GM23338 (cell line): ENCODE results near the gene IMMP2L. TPM values are rescaled to one million over a fixed set of nuclear protein-coding genes. Genes with fewer than 3 reads are reported as not detected.

Experiments
- ATAC-seq: fragments of 200-7000 bp; cut with Tn5 transposase; 3 replicates; pipeline ENCODE4 v1.9.1; 2020
- DNase-seq: peaks from one replicate; pipeline ENCODE4 v3.0.0-alpha.2; 2015; ENCODE audit warnings: low spot score
- H2AFZ ChIP-seq: fragments of 200-600 bp; sonication (generic); 2 replicates; pipeline ENCODE4 v1.8.0; 2016; ENCODE audit warnings: antibody characterized with exemption, mild to moderate bottlenecking, moderate library complexity
- H3F3A ChIP-seq: fragments of 200-600 bp; sonication (generic); replicated peaks from 2 replicates; pipeline ENCODE4 v1.8.0; 2017; ENCODE audit warnings: antibody characterized with exemption, mixed run types, low read depth
- H3K27ac ChIP-seq: fragments of 200-600 bp; sonication (generic); 2 replicates; pipeline ENCODE4 v1.6.1; 2016; ENCODE audit warnings: low read depth
- H3K27me3 ChIP-seq: fragments of 200-600 bp; sonication (generic); 2 replicates; pipeline ENCODE4 v1.8.0; 2016; ENCODE audit warnings: mild to moderate bottlenecking, mixed run types, moderate library complexity; ENCODE audit not compliant: insufficient read depth
- H3K36me3 ChIP-seq: fragments of 200-600 bp; sonication (generic); 2 replicates; pipeline ENCODE4 v1.8.0; 2016; ENCODE audit warnings: mild to moderate bottlenecking; ENCODE audit not compliant: insufficient read depth
- H3K4me1 ChIP-seq: fragments of 200-600 bp; sonication (generic); 2 replicates; pipeline ENCODE4 v1.8.0; 2016; ENCODE audit warnings: mild to moderate bottlenecking, moderate library complexity; ENCODE audit not compliant: insufficient read depth
- H3K4me2 ChIP-seq: fragments of 200-600 bp; sonication (generic); 2 replicates; pipeline ENCODE4 v1.7.1; 2017; ENCODE audit warnings: mixed run types
- H3K4me3 ChIP-seq: fragments of 200-600 bp; sonication (generic); 2 replicates; pipeline ENCODE4 v1.6.1; 2016; ENCODE audit warnings: mixed run types
- H3K79me2 ChIP-seq: fragments of 200-600 bp; sonication (generic); replicated peaks from 2 replicates; pipeline ENCODE4 v1.8.0; 2017; ENCODE audit warnings: mild to moderate bottlenecking; ENCODE audit not compliant: insufficient read depth
- H3K9me2 ChIP-seq: fragments of 200-600 bp; sonication (generic); 2 replicates; pipeline ENCODE4 v1.8.0; 2017; ENCODE audit not compliant: insufficient read depth
- H4K20me1 ChIP-seq: fragments of 200-600 bp; sonication (generic); replicated peaks from 2 replicates; pipeline ENCODE4 v1.8.0; 2017; ENCODE audit warnings: mild to moderate bottlenecking; ENCODE audit not compliant: insufficient read depth
- H3K27ac Mint-ChIP-seq: 2 replicates; pipeline ENCODE4 v1.8.0; 2020; ENCODE audit warnings: inconsistent platforms, mild to moderate bottlenecking, moderate library complexity, mixed read lengths
- H3K27me3 Mint-ChIP-seq: 3 replicates; pipeline ENCODE4 v1.8.0; 2022; ENCODE audit warnings: low read depth, mild to moderate bottlenecking, moderate library complexity, mixed read lengths, inconsistent platforms; ENCODE audit not compliant: insufficient read depth, poor library complexity
- H3K36me3 Mint-ChIP-seq: 3 replicates; pipeline ENCODE4 v1.8.0; 2021; ENCODE audit warnings: low read depth, mild to moderate bottlenecking, inconsistent platforms, moderate library complexity, mixed read lengths
- H3K4me1 Mint-ChIP-seq: 3 replicates; pipeline ENCODE4 v1.8.0; 2020; ENCODE audit warnings: mild to moderate bottlenecking, inconsistent platforms, mixed read lengths
- H3K4me3 Mint-ChIP-seq: 3 replicates; pipeline ENCODE4 v1.8.0; 2021; ENCODE audit warnings: moderate library complexity, mild to moderate bottlenecking, inconsistent platforms, mixed read lengths
- H3K9me3 Mint-ChIP-seq: 3 replicates; pipeline ENCODE4 v1.8.0; 2020; ENCODE audit warnings: moderate library complexity, mild to moderate bottlenecking, inconsistent platforms, mixed read lengths
- CTCF ChIP-seq, 2 experiments: fragments of 200-600 bp in 1 of 2; sonication (generic) in 1 of 2; conservative IDR thresholded peaks; 2 replicates each; pipeline versions ENCODE4 v1.5.1 to v1.6.1; 2016 to 2017; ENCODE audit warnings: antibody characterized with exemption in 2 of 2, low read depth in 2 of 2, mild to moderate bottlenecking in 2 of 2, moderate library complexity in 1 of 2
- EZH2 ChIP-seq: fragments of 200-600 bp; sonication (generic); IDR thresholded peaks from one replicate; pipeline ENCODE4 v1.8.0; 2017; ENCODE audit warnings: antibody characterized with exemption, mild to moderate bottlenecking, low read depth; ENCODE audit not compliant: unreplicated experiment
- EZH2phosphoT487 ChIP-seq: fragments of 200-600 bp; sonication (generic); IDR thresholded peaks from one replicate; pipeline ENCODE4 v1.8.1; 2018; ENCODE audit warnings: antibody characterized with exemption; ENCODE audit not compliant: unreplicated experiment
- NANOG ChIP-seq: IDR thresholded peaks from 2 replicates; pipeline ENCODE4 v1.6.1; 2016; ENCODE audit warnings: antibody characterized with exemption, borderline replicate concordance
- POLR2AphosphoS5 ChIP-seq: IDR thresholded peaks from 2 replicates; pipeline ENCODE4 v1.6.1; 2016; ENCODE audit warnings: antibody characterized with exemption, low read depth
- STAT1 ChIP-seq: IDR thresholded peaks from one replicate; pipeline ENCODE4 v1.6.1; 2016; ENCODE audit warnings: antibody characterized with exemption; ENCODE audit not compliant: unreplicated experiment
- ZNF331 ChIP-seq: fragments of 250-450 bp; sonication (Bioruptor Pico); IDR thresholded peaks from 2 replicates; pipeline ENCODE4 v1.5.0; 2020; ENCODE audit warnings: low read depth, mild to moderate bottlenecking, moderate library complexity
- polyA plus RNA-seq: library from polyadenylated mRNA; unstranded; fragments of >200 nt; fragmentation: Nextera tagmentation; extraction: Ambion mirVana; gene quantifications from 2 replicates; pipeline ENCODE4 v1.2.1, GENCODE V29; 2016
- total RNA-seq: library from RNA; depleted of rRNA; stranded (reverse); fragments of >200 nt; shearing (Covaris generic); gene quantifications from 2 replicates; pipeline ENCODE4 v1.2.3, GENCODE V29; 2014
- TF ChIP-seq, protein P1 (sequence below): IDR thresholded peaks from 2 replicates; pipeline ENCODE4 v1.6.1; 2016; ENCODE audit warnings: antibody characterized with exemption
- TF ChIP-seq, protein P2 (sequence below): IDR thresholded peaks from one replicate; pipeline ENCODE4 v1.6.1; 2018; ENCODE audit warnings: antibody characterized with exemption; ENCODE audit not compliant: unreplicated experiment

IMMP2L gene
- total and polyA plus RNA-seq, 2 experiments from 2014 or later, result 7.3 to 14.0 TPM

- TF ChIP-seq CTCF (conservative IDR thresholded peaks at IDR 0.05; ENCODE audit: low read depth in 2 of 2) (no peak), ZNF331 (CRISPR knock-in tag) (no peak), STAT1 (no peak), POLR2AphosphoS5 (no peak)
- TF ChIP-seq, protein P1, sequence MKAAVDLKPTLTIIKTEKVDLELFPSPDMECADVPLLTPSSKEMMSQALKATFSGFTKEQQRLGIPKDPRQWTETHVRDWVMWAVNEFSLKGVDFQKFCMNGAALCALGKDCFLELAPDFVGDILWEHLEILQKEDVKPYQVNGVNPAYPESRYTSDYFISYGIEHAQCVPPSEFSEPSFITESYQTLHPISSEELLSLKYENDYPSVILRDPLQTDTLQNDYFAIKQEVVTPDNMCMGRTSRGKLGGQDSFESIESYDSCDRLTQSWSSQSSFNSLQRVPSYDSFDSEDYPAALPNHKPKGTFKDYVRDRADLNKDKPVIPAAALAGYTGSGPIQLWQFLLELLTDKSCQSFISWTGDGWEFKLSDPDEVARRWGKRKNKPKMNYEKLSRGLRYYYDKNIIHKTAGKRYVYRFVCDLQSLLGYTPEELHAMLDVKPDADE, result no peak
Observed at GRCh38 chr7:111239437-111239836, 322.9 kb downstream of the IMMP2L start (continued).

DNA sequence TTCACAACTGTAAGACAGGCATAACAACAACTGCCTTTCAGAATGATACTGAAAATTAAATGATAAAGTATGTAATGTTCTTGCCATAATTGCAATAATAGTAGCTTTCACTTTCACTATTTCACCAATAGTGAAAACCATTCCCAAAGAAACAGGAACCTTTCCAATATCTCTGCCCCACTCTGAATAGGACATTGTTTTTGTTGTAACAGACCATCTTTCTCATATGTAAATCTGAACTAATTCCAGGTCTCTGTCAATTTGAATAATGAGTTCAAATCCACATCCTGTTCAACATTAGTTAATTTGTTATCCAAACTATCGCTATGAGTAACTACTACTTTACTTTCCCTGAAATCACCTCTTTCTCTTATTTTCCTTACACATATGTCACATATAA, 323.4 kb downstream of the IMMP2L start:
- Mint-ChIP-seq H3K27ac (no peak overlapping the region; the same call in 1 of the 2 replicates), H3K9me3 (no peaks in the 10 kb centered on the region), H3K27me3 (no peaks in the 10 kb centered on the region), H3K4me3 (no peak overlapping the region), H3K4me1 (peaks cover 25% of the 10 kb centered on the region), H3K36me3 (no peaks in the 10 kb centered on the region)
- peak overlapping the region; percentile 13 for H3K4me2 ChIP-seq
- H3K27ac ChIP-seq, result no peak overlapping the region
- peaks cover 17% of the 10 kb centered on the region for H3K4me1 ChIP-seq
- DNase-seq (no peak), ATAC-seq (no peak)
- H3K27me3 ChIP-seq, result no peaks in the 10 kb centered on the region
- no peaks in the 10 kb centered on the region for H3K9me2 ChIP-seq
- TF ChIP-seq ZNF331 (CRISPR knock-in tag), result no peak
- TF ChIP-seq STAT1, result no peak
- TF ChIP-seq POLR2AphosphoS5, result no peak
- TF ChIP-seq EZH2phosphoT487, result no peak
- no peak for TF ChIP-seq NANOG
- TF ChIP-seq, protein P2, sequence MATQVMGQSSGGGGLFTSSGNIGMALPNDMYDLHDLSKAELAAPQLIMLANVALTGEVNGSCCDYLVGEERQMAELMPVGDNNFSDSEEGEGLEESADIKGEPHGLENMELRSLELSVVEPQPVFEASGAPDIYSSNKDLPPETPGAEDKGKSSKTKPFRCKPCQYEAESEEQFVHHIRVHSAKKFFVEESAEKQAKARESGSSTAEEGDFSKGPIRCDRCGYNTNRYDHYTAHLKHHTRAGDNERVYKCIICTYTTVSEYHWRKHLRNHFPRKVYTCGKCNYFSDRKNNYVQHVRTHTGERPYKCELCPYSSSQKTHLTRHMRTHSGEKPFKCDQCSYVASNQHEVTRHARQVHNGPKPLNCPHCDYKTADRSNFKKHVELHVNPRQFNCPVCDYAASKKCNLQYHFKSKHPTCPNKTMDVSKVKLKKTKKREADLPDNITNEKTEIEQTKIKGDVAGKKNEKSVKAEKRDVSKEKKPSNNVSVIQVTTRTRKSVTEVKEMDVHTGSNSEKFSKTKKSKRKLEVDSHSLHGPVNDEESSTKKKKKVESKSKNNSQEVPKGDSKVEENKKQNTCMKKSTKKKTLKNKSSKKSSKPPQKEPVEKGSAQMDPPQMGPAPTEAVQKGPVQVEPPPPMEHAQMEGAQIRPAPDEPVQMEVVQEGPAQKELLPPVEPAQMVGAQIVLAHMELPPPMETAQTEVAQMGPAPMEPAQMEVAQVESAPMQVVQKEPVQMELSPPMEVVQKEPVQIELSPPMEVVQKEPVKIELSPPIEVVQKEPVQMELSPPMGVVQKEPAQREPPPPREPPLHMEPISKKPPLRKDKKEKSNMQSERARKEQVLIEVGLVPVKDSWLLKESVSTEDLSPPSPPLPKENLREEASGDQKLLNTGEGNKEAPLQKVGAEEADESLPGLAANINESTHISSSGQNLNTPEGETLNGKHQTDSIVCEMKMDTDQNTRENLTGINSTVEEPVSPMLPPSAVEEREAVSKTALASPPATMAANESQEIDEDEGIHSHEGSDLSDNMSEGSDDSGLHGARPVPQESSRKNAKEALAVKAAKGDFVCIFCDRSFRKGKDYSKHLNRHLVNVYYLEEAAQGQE, result no peak
- TF ChIP-seq, protein P1, result no peak
- no peak for TF ChIP-seq EZH2
- no peak for TF ChIP-seq CTCF (conservative IDR thresholded peaks at IDR 0.05; ENCODE audit: low read depth in 2 of 2)
- H3K79me2 ChIP-seq, result no peaks in the 10 kb centered on the region
- no peaks in the 10 kb centered on the region for H3F3A ChIP-seq
- H4K20me1 ChIP-seq, result no peaks in the 10 kb centered on the region
- no peak overlapping the region for H2AFZ ChIP-seq
- H3K4me3 ChIP-seq, result no peak overlapping the region
- H3K36me3 ChIP-seq, result no peaks in the 10 kb centered on the region
